Fibroblast of lung (primary cell): ENCODE measurements around the gene ZNF569. TPM values are rescaled to one million over a fixed set of nuclear protein-coding genes. Genes with fewer than 3 reads are reported as not detected.
"Not testable (repeated sequence)": the region's sequence is repeated elsewhere in the genome, so short reads cannot be mapped to it uniquely, and the experiment has no call there.

Experiments used
- DNase-seq, 2 donors: peaks; one replicate each; pipeline versions ENCODE4 v3.0.0 to v3.0.0-alpha.2; 2010; ENCODE audit warnings: low read depth in 2 of 2
- H2AFZ ChIP-seq: 2 replicates; pipeline ENCODE4 v1.5.1; 2012; ENCODE audit warnings: low read length, control low read depth, inconsistent platforms
- H3K27ac ChIP-seq: 2 replicates; pipeline ENCODE4 v1.5.1; 2011; ENCODE audit warnings: low read length, control low read depth; ENCODE audit not compliant: insufficient read depth
- H3K27me3 ChIP-seq: 2 replicates; pipeline ENCODE4 v1.5.1; 2011; ENCODE audit warnings: mild to moderate bottlenecking, low read length; ENCODE audit not compliant: control insufficient read depth, insufficient read depth
- H3K36me3 ChIP-seq: 2 replicates; pipeline ENCODE4 v1.5.1; 2011; ENCODE audit warnings: low read length; ENCODE audit not compliant: control insufficient read depth, insufficient read depth
- H3K4me1 ChIP-seq: 2 replicates; pipeline ENCODE4 v1.5.1; 2011; ENCODE audit warnings: low read length; ENCODE audit not compliant: control insufficient read depth, insufficient read depth; ENCODE audit errors: extremely low read depth
- H3K4me2 ChIP-seq: 2 replicates; pipeline ENCODE4 v1.5.1; 2011; ENCODE audit warnings: low read length, control low read depth; ENCODE audit not compliant: insufficient read depth; ENCODE audit errors: extremely low read depth
- H3K4me3 ChIP-seq, 4 experiments: fragments of 200-600 bp in 1 of 4; sonication (generic) in 1 of 4; replicated peaks in 1 of 4; 2 replicates each; pipeline ENCODE4 v1.5.1; 2011 to 2016; ENCODE audit warnings: low read length in 4 of 4, low read depth in 3 of 4, mild to moderate bottlenecking in 3 of 4, control low read depth in 2 of 4, inconsistent platforms in 1 of 4, mixed read lengths in 1 of 4; ENCODE audit not compliant: insufficient read depth in 1 of 4; ENCODE audit errors: control extremely low read depth in 1 of 4
- H3K79me2 ChIP-seq: 2 replicates; pipeline ENCODE4 v1.5.1; 2012; ENCODE audit warnings: mild to moderate bottlenecking, low read length, inconsistent platforms; ENCODE audit not compliant: control insufficient read depth, insufficient read depth
- H3K9ac ChIP-seq: 2 replicates; pipeline ENCODE4 v1.5.1; 2011; ENCODE audit warnings: mild to moderate bottlenecking, low read length, control low read depth; ENCODE audit not compliant: insufficient read depth
- H3K9me3 ChIP-seq: 2 replicates; pipeline ENCODE4 v1.5.1; 2012; ENCODE audit warnings: low read depth, low read length; ENCODE audit not compliant: control insufficient read depth, insufficient read depth
- H4K20me1 ChIP-seq: 2 replicates; pipeline ENCODE4 v1.5.1; 2011; ENCODE audit warnings: low read length; ENCODE audit not compliant: control insufficient read depth, insufficient read depth; ENCODE audit errors: extremely low read depth
- CTCF ChIP-seq, 2 donors: IDR thresholded peaks in 1 of 2; conservative IDR thresholded peaks in 1 of 2; 1 replicate in 1 of 2; 2 replicates in 1 of 2; pipeline ENCODE4 v1.5.1; 2011 to 2012; ENCODE audit warnings: low read length in 2 of 2, control low read depth in 1 of 2, inconsistent platforms in 1 of 2, low read depth in 1 of 2, mild to moderate bottlenecking in 1 of 2
- EZH2 ChIP-seq: IDR thresholded peaks from 2 replicates; pipeline ENCODE4 v1.5.1; 2012; ENCODE audit warnings: low read length, control low read depth, mild to moderate bottlenecking; ENCODE audit errors: missing control alignments
- polyA plus RNA-seq, 2 donors: library from polyadenylated mRNA; depleted of rRNA in 1 of 2; stranded (reverse) in 1 of 2; unstranded in 1 of 2; fragments of >200 nt; gene quantifications; 2 replicates each; pipeline ENCODE4 v1.2.1, GENCODE V29; 2011 to 2012; ENCODE audit warnings: missing spikeins in 1 of 2
- total RNA-seq: library from RNA; depleted of rRNA; stranded (reverse); fragments of >200 nt; gene quantifications from 2 replicates; pipeline ENCODE4 v1.2.1, GENCODE V29; 2014

Gene ZNF569
- total and polyA plus RNA-seq, 2 donors (not counting 1 experiment from before 2014, with no cell fraction given), result 4.3 to 11.9 TPM

- H3K9me3 ChIP-seq, result peaks cover 3% of the 10 kb centered on the region
- no peak for TF ChIP-seq EZH2
- TF ChIP-seq CTCF (conservative IDR thresholded peaks at IDR 0.05 in 1 of 2, IDR thresholded peaks at IDR 0.05 in 1 of 2; ENCODE audit: low read depth in 1 of 2, low read length in 2 of 2), result no peak
- H3K4me2 ChIP-seq, result no peak overlapping the region
- H3K27me3 ChIP-seq, result no peaks in the 10 kb centered on the region
- H3K9ac ChIP-seq, result no peak overlapping the region
- no peak for DNase-seq
- H3K36me3 ChIP-seq, result no peaks in the 10 kb centered on the region
- no peak overlapping the region for H3K27ac ChIP-seq
- H4K20me1 ChIP-seq, result no peaks in the 10 kb centered on the region
- H2AFZ ChIP-seq, result no peak overlapping the region
- no peak overlapping the region for H3K4me3 ChIP-seq
- H3K4me1 ChIP-seq, result no peaks in the 10 kb centered on the region
- no peaks in the 10 kb centered on the region for H3K79me2 ChIP-seq
Observed at GRCh38 chr19:37389234-37389633, 78.0 kb downstream of the ZNF569 start.

GRCh38 chr19:37370880-37371661 lies 96.2 kb downstream of the ZNF569 start, which contains the start of gene ZNF527:
Gene ZNF527 (plus strand): TSS chr19:37371099. CDS start chr19:37374199, 3,100 bp downstream.
- peaks cover 2% of the 10 kb centered on the region for H3K4me1 ChIP-seq
- peak within 1 kb of the TSS; percentile 84 for H3K9ac ChIP-seq

DNA sequence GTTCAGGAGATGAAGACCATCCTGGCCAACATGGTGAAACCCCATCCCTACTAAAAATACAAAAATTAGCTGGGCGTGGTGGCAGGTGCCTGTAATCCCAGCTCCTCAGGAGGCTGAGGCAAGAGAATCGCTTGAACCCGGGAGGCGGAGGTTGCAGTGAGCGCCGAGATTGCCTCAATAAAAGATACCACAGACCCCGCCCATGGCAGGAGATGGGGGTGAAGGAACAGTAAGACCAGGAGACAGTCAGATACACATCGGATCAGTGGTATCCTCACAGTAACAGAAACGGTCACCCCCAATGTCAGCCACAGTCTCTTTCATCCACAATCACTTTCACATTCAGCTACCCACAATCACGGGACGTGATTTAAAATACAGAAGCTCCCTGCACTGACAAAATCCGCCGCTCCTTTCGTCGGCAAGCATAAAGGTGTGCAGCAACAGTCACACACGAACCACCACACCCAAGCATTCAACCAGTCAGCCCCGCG lies 96.8 kb downstream of the ZNF569 start:
- DNase-seq, H4K20me1 ChIP-seq, H3K4me1 ChIP-seq, H3K9me3 ChIP-seq, H3K79me2 ChIP-seq, H3K36me3 ChIP-seq, H3K27me3 ChIP-seq: not testable (repeated sequence)
- peak overlapping the region; percentile 64 to 91 (median 82) for H3K4me3 ChIP-seq
- H3K27ac ChIP-seq, result peak overlapping the region; percentile 66
- H2AFZ ChIP-seq, result peak overlapping the region; percentile 98
- peak overlapping the region; percentile 80 for H3K4me2 ChIP-seq
- peak overlapping the region; percentile 47 for H3K9ac ChIP-seq

More at GRCh38 chr19:37370880-37371661, 96.2 kb downstream of the ZNF569 start, which contains the start of gene ZNF527:
- peak within 1 kb of the TSS; percentile 93 for H3K4me2 ChIP-seq
- no peaks in the 10 kb centered on the region for H3K36me3 ChIP-seq
- peak within 1 kb of the TSS; percentile 66 for H3K27ac ChIP-seq
- H3K9me3 ChIP-seq, result no peaks in the 10 kb centered on the region
- H3K4me3 ChIP-seq, result peak within 1 kb of the TSS; percentile 64 to 91 (median 82)
- DNase-seq, result peak; percentile 97
- H4K20me1 ChIP-seq, result no peaks in the 10 kb centered on the region
- no peaks in the 10 kb centered on the region for H3K27me3 ChIP-seq
- peaks cover 3% of the 10 kb centered on the region for H3K79me2 ChIP-seq
- peak within 1 kb of the TSS; percentile 100 for H2AFZ ChIP-seq
- TF ChIP-seq CTCF (conservative IDR thresholded peaks at IDR 0.05 in 1 of 2, IDR thresholded peaks at IDR 0.05 in 1 of 2; ENCODE audit: low read depth in 1 of 2, low read length in 2 of 2), result no peak
- TF ChIP-seq EZH2, result no peak
